Measurements from ENCODE around the gene CALD1.

The CALD1 gene, protein sequence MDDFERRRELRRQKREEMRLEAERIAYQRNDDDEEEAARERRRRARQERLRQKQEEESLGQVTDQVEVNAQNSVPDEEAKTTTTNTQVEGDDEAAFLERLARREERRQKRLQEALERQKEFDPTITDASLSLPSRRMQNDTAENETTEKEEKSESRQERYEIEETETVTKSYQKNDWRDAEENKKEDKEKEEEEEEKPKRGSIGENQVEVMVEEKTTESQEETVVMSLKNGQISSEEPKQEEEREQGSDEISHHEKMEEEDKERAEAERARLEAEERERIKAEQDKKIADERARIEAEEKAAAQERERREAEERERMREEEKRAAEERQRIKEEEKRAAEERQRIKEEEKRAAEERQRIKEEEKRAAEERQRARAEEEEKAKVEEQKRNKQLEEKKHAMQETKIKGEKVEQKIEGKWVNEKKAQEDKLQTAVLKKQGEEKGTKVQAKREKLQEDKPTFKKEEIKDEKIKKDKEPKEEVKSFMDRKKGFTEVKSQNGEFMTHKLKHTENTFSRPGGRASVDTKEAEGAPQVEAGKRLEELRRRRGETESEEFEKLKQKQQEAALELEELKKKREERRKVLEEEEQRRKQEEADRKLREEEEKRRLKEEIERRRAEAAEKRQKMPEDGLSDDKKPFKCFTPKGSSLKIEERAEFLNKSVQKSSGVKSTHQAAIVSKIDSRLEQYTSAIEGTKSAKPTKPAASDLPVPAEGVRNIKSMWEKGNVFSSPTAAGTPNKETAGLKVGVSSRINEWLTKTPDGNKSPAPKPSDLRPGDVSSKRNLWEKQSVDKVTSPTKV

GRCh38 chr7:134778941-134779740 is at the start of gene CALD1:
CALD1 (plus strand) TSS chr7:134779634; CDS start chr7:134867734, 88,100 bp downstream.
- DNase-seq = peak; percentile 91

- no peak for DNase-seq
Measured at GRCh38 chr7:134729895-134730294, 49.5 kb upstream of the CALD1 start.

- no peak for DNase-seq
Measured at GRCh38 chr7:134730411-134730829, 49.0 kb upstream of the CALD1 start.

DNA sequence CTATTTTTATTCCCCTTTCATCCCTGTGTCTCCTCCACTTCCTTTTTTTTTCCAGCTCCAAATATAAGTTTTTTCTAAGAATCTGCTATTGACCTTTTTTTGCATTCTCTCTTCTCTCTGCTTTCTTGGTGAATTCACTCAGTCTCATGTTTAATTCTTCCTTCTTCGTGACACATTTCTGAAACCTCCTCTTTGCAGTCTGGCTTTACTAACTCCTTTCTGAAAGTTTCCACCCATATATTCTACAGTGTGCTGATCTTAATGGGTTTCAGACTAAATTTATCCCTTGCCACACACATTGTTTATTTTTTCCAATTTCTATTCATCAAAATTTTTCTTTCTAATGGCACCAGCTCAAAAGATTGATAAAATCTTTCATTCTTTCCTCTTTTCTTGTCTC is 47.8 kb upstream of the CALD1 start:
- no peak for DNase-seq

GRCh38 chr7:134732728-134733127 is 46.7 kb upstream of the CALD1 start:
- DNase-seq = no peak

- no peak for DNase-seq
Measured at GRCh38 chr7:134736381-134736780, 43.1 kb upstream of the CALD1 start.

- DNase-seq = no peak
Measured at GRCh38 chr7:134737566-134738345, 41.7 kb upstream of the CALD1 start.

- no peak for DNase-seq
Measured at GRCh38 chr7:134739362-134739761, 40.1 kb upstream of the CALD1 start.

DNA sequence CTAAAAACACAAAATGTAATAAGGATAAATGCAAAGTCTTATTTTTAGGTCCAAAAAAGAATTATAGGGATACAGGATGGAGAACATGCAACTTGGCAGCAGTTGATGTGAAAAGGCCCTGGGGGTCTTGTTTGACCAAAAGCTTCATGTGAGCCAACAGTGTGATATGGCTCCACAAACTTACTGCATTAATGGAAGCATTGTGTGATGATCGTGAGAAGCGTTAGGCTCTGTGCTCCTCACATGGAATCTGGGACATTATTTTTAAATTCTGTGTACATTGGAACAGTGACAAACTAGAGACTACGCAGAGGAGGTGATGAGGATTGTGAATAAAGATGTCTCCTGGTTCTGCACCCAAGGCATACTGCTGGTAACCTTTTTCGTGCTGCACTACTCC is 39.1 kb upstream of the CALD1 start:
- no peak for DNase-seq

DNA sequence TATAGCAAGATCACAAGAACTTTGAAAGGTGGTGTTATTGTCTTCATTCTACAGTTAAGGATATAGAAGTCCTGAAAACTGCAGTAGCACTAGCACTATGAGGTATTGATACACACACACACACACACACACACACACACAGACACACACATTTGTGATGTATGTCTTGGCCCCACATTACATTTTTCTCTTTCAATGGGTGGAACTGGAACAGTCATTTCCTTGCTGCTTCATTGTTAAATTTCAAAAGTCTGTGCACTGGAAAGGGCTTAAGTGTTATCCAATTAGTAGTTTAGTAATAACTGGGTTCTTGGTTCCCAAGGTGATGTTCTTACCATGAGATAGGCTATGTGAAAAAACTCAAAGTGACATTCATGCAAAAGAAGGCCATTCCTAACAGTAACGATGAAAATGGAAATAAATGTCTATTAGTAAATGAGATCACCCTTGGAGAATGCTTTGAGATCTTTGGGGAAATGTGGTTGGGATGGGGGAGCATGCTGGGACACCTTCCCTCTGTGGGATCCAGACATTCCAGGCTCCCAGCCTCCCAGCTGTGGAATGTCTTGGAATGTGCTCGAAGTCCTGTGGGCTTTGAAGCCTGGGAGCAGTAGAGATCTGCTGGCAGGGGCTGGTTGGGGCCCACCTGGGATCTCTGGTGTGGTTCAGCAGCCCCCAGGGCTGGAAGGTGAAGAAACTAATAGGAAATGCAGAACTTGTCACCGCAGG is 37.4 kb upstream of the CALD1 start:
- DNase-seq = no peak

DNA sequence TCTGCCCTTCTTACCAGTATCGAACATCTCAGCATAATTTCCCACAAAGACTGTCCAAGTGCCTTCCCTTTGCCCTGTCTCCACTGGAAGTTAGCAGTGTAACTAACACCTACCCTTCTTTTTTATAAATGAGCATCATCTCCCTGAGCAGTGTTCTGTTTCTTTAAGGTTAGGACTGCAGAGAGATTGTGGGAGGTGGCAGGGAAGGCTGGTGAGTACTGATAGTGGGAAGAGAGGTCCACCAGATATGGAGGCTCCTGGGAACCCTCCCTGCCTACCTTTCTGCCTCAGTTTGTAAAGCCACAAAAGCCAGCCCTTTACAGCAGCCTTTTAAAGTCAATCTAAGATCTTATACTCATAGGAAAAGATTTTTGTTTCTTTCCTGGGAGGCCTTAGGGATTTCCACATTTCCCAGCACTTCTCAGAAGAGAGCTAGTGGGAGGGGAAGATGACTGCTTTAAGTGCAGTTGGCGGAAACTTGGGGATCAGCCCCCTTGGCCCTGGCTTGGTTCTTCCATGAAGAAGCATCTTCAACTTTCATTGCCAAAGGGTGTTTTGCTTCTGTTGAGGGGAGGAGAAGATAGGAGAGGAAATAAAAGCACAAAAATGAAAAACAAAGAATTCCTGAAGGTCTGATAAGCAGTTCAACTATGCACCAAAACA is 36.6 kb upstream of the CALD1 start:
- DNase-seq = no peak

DNA sequence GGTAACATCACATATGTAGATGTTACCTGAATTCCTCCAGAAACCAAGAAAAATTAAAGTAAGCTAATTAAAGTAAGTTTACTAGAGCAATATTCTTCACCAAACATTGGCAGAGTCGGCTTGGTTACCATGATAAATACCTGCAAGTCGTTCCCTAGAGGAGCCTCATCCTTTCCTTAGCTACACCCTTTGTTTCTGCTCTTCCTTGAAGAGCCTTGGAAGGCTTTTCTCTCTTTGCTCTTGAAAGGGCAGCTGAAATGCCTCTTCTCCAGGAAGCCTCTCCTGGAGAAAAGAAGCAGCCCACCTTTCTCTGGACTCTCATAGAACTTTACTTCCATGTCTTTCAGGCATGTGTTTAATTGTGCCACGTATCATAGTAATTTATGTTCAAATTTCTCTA is 34.9 kb upstream of the CALD1 start:
- DNase-seq = no peak

DNA sequence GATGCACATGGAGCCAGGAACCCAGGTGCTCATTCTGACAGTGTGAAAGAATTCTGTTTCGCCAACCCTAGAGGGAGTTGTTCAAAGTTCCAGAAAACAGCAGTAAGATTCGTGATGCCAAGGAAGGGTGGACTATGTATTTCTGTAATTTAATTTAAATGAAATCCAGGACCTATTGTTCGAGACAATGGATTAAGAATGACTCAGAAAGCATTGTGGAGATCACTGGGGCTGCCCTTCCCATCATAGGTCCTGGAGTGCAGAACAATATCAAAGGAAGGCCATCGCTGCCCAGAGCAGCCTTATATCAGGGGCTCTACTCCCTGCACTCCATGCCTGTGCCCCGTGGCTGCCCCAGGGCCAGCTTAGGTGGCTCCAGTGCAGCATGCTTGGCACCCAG is 32.1 kb upstream of the CALD1 start:
- no peak for DNase-seq

DNA sequence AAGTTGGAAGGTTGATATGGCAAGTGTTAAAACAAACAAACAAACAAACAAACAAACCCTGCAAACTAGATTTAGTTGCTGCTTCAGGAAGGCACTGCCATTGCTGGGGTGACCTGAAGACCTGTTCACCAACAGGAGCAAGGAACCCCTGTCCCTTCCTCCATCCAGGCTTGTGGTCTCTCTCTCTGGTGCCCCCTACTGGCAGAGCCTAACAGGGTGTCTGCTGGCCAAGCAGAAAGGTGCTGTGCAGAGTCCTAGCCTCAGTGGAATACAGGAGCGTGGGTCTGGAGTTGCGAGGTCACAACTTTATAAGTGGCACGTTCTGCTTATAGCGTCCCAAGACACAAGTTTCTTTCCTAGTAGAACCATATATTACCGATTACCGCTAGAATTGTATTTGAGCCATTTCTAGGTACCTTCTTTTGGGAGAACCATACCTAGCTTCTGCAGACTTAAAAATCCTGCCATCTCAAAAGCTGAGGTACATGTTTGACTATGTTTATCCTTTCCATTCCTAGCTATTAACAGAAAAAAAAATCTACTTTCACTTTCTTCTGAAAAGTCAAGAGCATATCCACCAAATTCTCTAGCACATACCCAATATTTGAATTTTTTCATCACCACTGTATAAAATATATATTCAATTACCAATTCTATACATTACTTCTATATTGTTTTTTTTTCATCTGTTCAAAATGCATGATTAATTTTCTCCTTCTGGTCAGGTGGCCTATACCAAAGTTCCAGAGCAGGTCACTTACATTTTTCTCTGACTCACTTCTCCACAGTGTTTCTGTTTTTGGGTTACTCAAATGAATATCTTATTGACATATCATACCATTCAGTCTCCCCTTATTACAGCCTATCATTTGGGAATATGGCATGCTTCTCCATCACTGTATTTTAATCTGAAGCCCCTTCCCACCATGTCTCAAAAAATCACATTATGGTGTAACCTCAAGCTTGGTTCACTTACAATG is 29.1 kb upstream of the CALD1 start:
- DNase-seq = no peak

GRCh38 chr7:134752006-134752760 is 27.3 kb upstream of the CALD1 start:
- no peak for DNase-seq

DNA sequence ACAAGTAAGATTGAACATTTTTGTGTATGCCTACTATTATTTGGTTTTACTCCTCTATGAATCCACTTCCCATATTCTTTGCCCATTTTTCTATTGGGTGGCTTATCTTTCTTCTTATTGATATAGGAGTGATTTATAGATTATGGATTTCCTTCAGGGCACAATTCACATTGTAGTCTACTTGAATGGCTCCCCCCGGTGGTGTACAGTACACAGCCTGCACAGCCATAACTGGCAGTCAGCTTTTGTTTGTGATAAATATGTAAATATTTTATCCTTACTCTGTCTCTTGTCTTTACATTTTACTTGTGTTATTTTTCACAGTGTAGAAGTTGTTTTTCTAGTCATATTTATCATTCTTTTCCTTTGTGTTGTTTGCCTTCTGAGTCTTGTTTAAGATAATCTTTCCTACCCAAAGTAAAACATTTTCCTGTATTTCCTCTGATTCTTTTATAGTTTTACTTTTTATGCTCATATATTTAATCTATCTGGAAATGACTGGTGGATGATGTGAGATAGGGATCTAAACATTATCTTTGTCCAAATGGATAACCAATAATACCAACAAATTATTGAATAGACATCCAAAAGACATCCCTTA is 23.9 kb upstream of the CALD1 start:
- no peak for DNase-seq

DNA sequence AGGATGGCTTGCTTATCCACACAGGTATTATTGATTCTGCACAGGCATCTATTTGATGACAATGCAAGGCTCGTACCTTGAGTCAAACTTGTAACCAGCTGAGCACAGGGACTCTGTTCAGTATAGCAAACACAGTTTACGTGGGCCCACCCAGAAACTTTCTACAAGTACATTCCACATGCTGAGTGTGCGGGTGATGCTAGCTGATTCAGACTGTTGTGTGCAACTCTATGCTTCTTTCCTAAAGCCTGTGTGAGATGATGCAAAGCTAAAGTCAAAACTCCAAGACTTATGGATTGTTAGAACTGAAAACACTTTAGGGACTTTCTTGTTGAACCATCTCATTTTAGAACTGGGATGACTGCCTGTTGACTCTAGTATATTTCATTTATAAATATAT is 21.5 kb upstream of the CALD1 start:
- no peak for DNase-seq

GRCh38 chr7:134758981-134759380 is 20.5 kb upstream of the CALD1 start:
- no peak for DNase-seq

DNA sequence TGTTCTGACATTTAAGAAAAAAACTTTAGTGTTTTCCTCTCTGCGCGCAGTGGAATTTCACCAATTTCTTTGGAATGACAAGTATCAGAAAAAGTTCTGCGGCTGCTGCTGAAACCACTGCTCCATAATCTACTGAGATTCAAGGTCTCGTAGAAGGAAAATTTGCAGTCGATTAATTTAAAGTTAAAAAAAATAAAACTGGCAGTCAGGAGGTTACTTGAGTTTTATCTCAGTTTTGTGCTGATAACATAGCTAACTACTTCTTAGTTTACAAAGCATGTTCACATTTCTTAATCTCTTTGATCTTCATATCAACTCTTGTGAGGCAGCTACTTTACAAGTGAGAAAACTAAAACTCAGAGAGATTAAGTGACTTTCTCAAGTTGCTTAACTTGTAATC is 18.2 kb upstream of the CALD1 start:
- DNase-seq = no peak

Data from femur (tissue), 1 donor.